K562 (cell line): ENCODE results near the gene PI4K2A. TPM values are rescaled to one million over a fixed set of nuclear protein-coding genes. Genes with fewer than 3 reads are reported as not detected.

Experiments
- ATAC-seq: fragments of 200-7000 bp; cut with Tn5 transposase; 3 replicates; pipeline ENCODE4 v1.9.1; 2020; ENCODE audit warnings: moderate library complexity
- BruUV-seq: library from RNA; stranded (reverse); fragments of 400-500 nt; replicated peaks from 2 replicates; lab custom pipeline; 2021; lab: Mats Ljungman, UMichigan
- CTCF ChIA-PET: fragments of 300-600 bp; formaldehyde crosslinking; extraction: SDS; loops from one replicate; lab custom pipeline; 2021; ENCODE audit warnings: low intra/inter-chr PET ratio; lab: Yijun Ruan, JAX
- POLR2A ChIA-PET: fragments of 300-600, 350-650 bp; sonication (Branson Sonifier 250); formaldehyde crosslinking; extraction: SDS; loops from one replicate; lab custom pipeline; 2021; ENCODE audit warnings: antibody characterized with exemption, inconsistent platforms; lab: Yijun Ruan, JAX
- DNase-seq, 4 experiments: peaks; one replicate each; pipeline versions ENCODE4 v3.0.0 to v3.0.0-alpha.2; 2011 to 2018; ENCODE audit warnings: low spot score in 3 of 4, mixed read lengths in 3 of 4; ENCODE audit errors: extremely low read depth in 1 of 4
- FAIRE-seq: peaks from 2 replicates; lab custom pipeline; 2011; peaks lifted over from hg19 to GRCh38; lab: Jason Lieb, UNC
- H2AFZ ChIP-seq: 2 replicates; pipeline ENCODE4 v1.6.0; 2011; ENCODE audit warnings: low read depth, low read length, control low read depth, inconsistent platforms
- H3K27ac ChIP-seq: fragments of 200-600 bp; 3 replicates; pipeline ENCODE4 v1.8.0; 2011; ENCODE audit warnings: low read depth, mild to moderate bottlenecking, control low read depth, inconsistent platforms, low read length, moderate library complexity, mixed read lengths; ENCODE audit errors: extremely low read depth
- H3K27me3 ChIP-seq, 2 experiments: fragments of 300-600 bp in 1 of 2; 2 replicates in 1 of 2; 3 replicates in 1 of 2; pipeline versions ENCODE4 v1.6.0 to v1.8.0; 2011; ENCODE audit warnings: inconsistent platforms in 2 of 2, low read length in 2 of 2, mild to moderate bottlenecking in 1 of 2, mixed read lengths in 1 of 2, moderate library complexity in 1 of 2; ENCODE audit not compliant: control insufficient read depth in 2 of 2, insufficient read depth in 2 of 2
- H3K36me3 ChIP-seq: fragments of 300-600 bp; 3 replicates; pipeline ENCODE4 v1.8.0; 2011; ENCODE audit warnings: mild to moderate bottlenecking, low read length, inconsistent platforms; ENCODE audit not compliant: control insufficient read depth, insufficient read depth
- H3K4me1 ChIP-seq, 2 experiments: fragments of 200-600 bp in 1 of 2; replicated peaks in 1 of 2; 2 replicates in 1 of 2; 3 replicates in 1 of 2; pipeline versions ENCODE4 v1.5.1 to v1.8.0; 2011; ENCODE audit warnings: inconsistent platforms in 2 of 2, low read length in 2 of 2, mild to moderate bottlenecking in 1 of 2, mixed read lengths in 1 of 2, moderate library complexity in 1 of 2; ENCODE audit not compliant: control insufficient read depth in 2 of 2, insufficient read depth in 2 of 2
- H3K4me2 ChIP-seq: 2 replicates; pipeline ENCODE4 v1.6.1; 2011; ENCODE audit warnings: low read length, control low read depth, inconsistent platforms, mixed read lengths; ENCODE audit not compliant: insufficient read depth
- H3K4me3 ChIP-seq: fragments of 200-600 bp; sonication (generic), shearing (Covaris generic); 2 replicates; pipeline ENCODE4 v1.5.1; 2016; ENCODE audit warnings: control low read depth, inconsistent platforms
- H3K79me2 ChIP-seq: fragments of 200-600 bp; 3 replicates; pipeline ENCODE4 v1.8.0; 2011; ENCODE audit warnings: low read length, inconsistent platforms; ENCODE audit not compliant: control insufficient read depth, insufficient read depth
- H3K9ac ChIP-seq, 2 experiments: 2 replicates each; pipeline versions ENCODE4 v1.6.0 to v1.6.1; 2011; ENCODE audit warnings: low read depth in 2 of 2, low read length in 2 of 2, control low read depth in 1 of 2, inconsistent platforms in 1 of 2, mild to moderate bottlenecking in 1 of 2, mixed read lengths in 1 of 2; ENCODE audit not compliant: insufficient read depth in 1 of 2
- H3K9me1 ChIP-seq: one replicate; pipeline ENCODE4 v1.6.0; 2011; ENCODE audit warnings: inconsistent platforms, mild to moderate bottlenecking, low read length, moderate library complexity; ENCODE audit not compliant: control insufficient read depth, insufficient read depth
- H3K9me3 ChIP-seq: replicated peaks from 2 replicates; pipeline ENCODE4 v1.5.1; 2011; ENCODE audit warnings: low read depth, low read length, inconsistent platforms; ENCODE audit not compliant: control insufficient read depth, insufficient read depth
- H4K20me1 ChIP-seq: replicated peaks from 2 replicates; pipeline ENCODE4 v1.6.1; 2011; ENCODE audit warnings: low read length, inconsistent platforms, mixed read lengths; ENCODE audit not compliant: control insufficient read depth, insufficient read depth
- ARID2 ChIP-seq: fragments of 450-650 bp; IDR thresholded peaks from 2 replicates; pipeline ENCODE4 v1.6.1; 2017; ENCODE audit warnings: antibody characterized with exemption, mild to moderate bottlenecking
- GATAD2A ChIP-seq: fragments of 450-650 bp; IDR thresholded peaks from 2 replicates; pipeline ENCODE4 v1.6.1; 2017
- KLF6 ChIP-seq: fragments of 250-450 bp; sonication (Bioruptor Pico); IDR thresholded peaks from 2 replicates; pipeline ENCODE4 v1.4.0; 2020; ENCODE audit warnings: mild to moderate bottlenecking, moderate library complexity, borderline replicate concordance
- MCM7 ChIP-seq, 2 experiments: fragments of 450-650 bp; IDR thresholded peaks; 2 replicates each; pipeline ENCODE4 v1.6.1; 2016 to 2018
- RBM22 ChIP-seq: fragments of 200-400 bp; formaldehyde crosslinking; IDR thresholded peaks from 2 replicates; pipeline ENCODE4 v1.6.1; 2018; ENCODE audit warnings: low read length, low read depth; ENCODE audit not compliant: poor library complexity, severe bottlenecking
- RBM39 ChIP-seq: fragments of 200-400 bp; formaldehyde crosslinking; optimal IDR thresholded peaks from 2 replicates; pipeline ENCODE3; 2018; ENCODE audit warnings: low read depth, low read length
- SOX6 ChIP-seq: fragments of 450-650 bp; IDR thresholded peaks from 2 replicates; pipeline ENCODE4 v1.6.1; 2014; ENCODE audit warnings: mild to moderate bottlenecking
- WHSC1 ChIP-seq: IDR thresholded peaks from one replicate; pipeline ENCODE4 v1.6.1; 2012; ENCODE audit warnings: low read length, control low read depth, inconsistent platforms
- WGBS: fragments of 100-300 bp; shearing (Covaris generic); methylation state at CpG from one replicate; pipeline ENCODE4 v1.1.6; 2016; ENCODE audit warnings: low coverage, mixed read lengths; ENCODE audit not compliant: insufficient coverage; ENCODE audit errors: missing lambda C conversion rate; 5-methylcytosine and 5-hydroxymethylcytosine counted together
- in situ Hi-C: fragments of 300-500 bp; cut with MboI; formaldehyde crosslinking; loops from 4 replicates; pipeline ENCODE4 v1.15.0; 2018; ENCODE audit warnings: inconsistent platforms, mixed read lengths
- intact Hi-C: fragments of 100-400 bp; cut with micrococcal nuclease; formaldehyde crosslinking; loops from 2 replicates; pipeline ENCODE4 v1.14.2; 2022
- polyA plus RNA-seq, 8 experiments: library from polyadenylated mRNA; depleted of rRNA in 4 of 8; stranded (reverse) in 5 of 8; unstranded in 3 of 8; fragments of >200 nt; fragmentation: Nextera tagmentation in 2 of 8; fragmentation: Illumina TruSeq in 1 of 8; extraction: Ambion mirVana in 2 of 8; extraction: Trizol in 1 of 8; gene quantifications; 2 replicates each; pipeline versions ENCODE4 v1.2.1 to v1.2.3, GENCODE V29; 2011 to 2014; ENCODE audit warnings: inconsistent platforms in 1 of 8, missing spikeins in 1 of 8
- total RNA-seq, 7 experiments: library from RNA; depleted of rRNA in 6 of 7; stranded (reverse); fragments of >200 nt in 6 of 7; fragmentation: Illumina TruSeq in 2 of 7; extraction: Trizol in 2 of 7; gene quantifications; 2 replicates each; pipeline versions ENCODE4 v1.2.1 to v1.2.3, GENCODE V29; 2011 to 2021; ENCODE audit warnings: low replicate concordance in 1 of 7
- TF ChIP-seq, protein P1 (sequence below): fragments of 250-450 bp; sonication (Bioruptor Pico); IDR thresholded peaks from 2 replicates; pipeline ENCODE4 v1.5.1; 2021; ENCODE audit warnings: mild to moderate bottlenecking
- TF ChIP-seq, protein P2 (sequence below): fragments of 450-650 bp; IDR thresholded peaks from 2 replicates; pipeline ENCODE4 v1.6.1; 2016; ENCODE audit warnings: missing biosample characterization, missing genetic modification characterization
- TF ChIP-seq, protein P3 (sequence below): fragments of 450-650 bp; IDR thresholded peaks from 2 replicates; pipeline ENCODE4 v1.6.1; 2014; ENCODE audit warnings: low read depth, mild to moderate bottlenecking, moderate library complexity, borderline replicate concordance
- TF ChIP-seq, protein P4 (sequence below): fragments of 450-650 bp; IDR thresholded peaks from 2 replicates; pipeline ENCODE4 v1.6.1; 2016; ENCODE audit warnings: low read depth

The PI4K2A gene
- total and polyA plus RNA-seq, 9 of the 15 experiments (the other 6 are each of a cell fraction or from before 2014, with no cell fraction given), result 4.4 to 28.4 (median 16.5) TPM

DNA sequence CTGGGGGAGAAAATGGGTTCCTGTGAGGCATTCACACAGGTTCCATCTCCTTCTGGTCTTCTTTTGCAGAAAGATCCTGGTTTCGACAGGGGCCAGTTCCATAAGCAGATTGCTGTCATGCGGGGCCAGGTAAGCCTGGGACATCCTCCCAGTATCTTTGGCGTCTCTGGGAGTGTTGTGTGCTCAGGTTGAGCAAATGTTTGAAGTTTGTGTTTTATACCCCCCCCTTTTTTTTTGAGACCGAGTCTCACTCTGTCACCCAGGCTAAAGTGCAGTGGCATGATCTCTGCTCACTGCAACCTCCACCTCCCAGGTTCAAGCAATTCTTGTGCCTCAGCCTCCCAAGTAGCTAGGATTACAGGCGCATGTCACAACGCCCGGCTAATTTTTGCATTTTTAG, 26.5 kb downstream of the PI4K2A start:
- intact Hi-C loops (no loop called here), in situ Hi-C loops (no loop called here)
- H4K20me1 ChIP-seq, result 0 out of 2 replicates have a peak, but pooled peaks cover 3% of the 10 kb centered on the region
- no peak overlapping the region for H2AFZ ChIP-seq
- DNase-seq (no peak), ATAC-seq (no peak), FAIRE-seq (no peak)
- no peaks in the 10 kb centered on the region for H3K79me2 ChIP-seq
- ChIA-PET CTCF (no interaction called here), POLR2A (interaction anchor here (0.9 kb wide), 1 partner anchor 26 kb away, joined by 3 read pairs; no protein-coding TSS in a partner anchor)
- no TSS peak for BruUV-seq
- peaks cover 30 to 42% of the 10 kb centered on the region in 2 experiments for H3K4me1 ChIP-seq
- no peaks in the 10 kb centered on the region for H3K9me3 ChIP-seq
- H3K4me3 ChIP-seq, result no peak overlapping the region
- no peak overlapping the region for H3K4me2 ChIP-seq
- no peaks in the 10 kb centered on the region for H3K27me3 ChIP-seq
- H3K9ac ChIP-seq, result no peak overlapping the region
- no peaks in the 10 kb centered on the region for H3K9me1 ChIP-seq
- no peak overlapping the region for H3K27ac ChIP-seq
- H3K36me3 ChIP-seq, result peaks cover 57% of the 10 kb centered on the region
- 91% methylated on average over 4 of the region's 7 CpGs for WGBS
- TF ChIP-seq ARID2, result no peak
- TF ChIP-seq RBM39, result no peak
- TF ChIP-seq, protein P1, sequence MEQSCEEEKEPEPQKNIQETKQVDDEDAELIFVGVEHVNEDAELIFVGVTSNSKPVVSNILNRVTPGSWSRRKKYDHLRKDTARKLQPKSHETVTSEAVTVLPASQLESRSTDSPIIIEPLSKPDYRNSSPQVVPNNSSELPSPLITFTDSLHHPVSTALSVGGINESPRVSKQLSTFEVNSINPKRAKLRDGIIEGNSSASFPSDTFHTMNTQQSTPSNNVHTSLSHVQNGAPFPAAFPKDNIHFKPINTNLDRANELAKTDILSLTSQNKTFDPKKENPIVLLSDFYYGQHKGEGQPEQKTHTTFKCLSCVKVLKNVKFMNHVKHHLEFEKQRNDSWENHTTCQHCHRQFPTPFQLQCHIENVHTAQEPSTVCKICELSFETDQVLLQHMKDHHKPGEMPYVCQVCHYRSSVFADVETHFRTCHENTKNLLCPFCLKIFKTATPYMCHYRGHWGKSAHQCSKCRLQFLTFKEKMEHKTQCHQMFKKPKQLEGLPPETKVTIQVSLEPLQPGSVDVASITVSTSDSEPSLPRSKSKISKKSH (CRISPR knock-in tag), result no peak
- TF ChIP-seq, protein P2, sequence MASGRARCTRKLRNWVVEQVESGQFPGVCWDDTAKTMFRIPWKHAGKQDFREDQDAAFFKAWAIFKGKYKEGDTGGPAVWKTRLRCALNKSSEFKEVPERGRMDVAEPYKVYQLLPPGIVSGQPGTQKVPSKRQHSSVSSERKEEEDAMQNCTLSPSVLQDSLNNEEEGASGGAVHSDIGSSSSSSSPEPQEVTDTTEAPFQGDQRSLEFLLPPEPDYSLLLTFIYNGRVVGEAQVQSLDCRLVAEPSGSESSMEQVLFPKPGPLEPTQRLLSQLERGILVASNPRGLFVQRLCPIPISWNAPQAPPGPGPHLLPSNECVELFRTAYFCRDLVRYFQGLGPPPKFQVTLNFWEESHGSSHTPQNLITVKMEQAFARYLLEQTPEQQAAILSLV (tag), result no peak
- TF ChIP-seq, protein P3, sequence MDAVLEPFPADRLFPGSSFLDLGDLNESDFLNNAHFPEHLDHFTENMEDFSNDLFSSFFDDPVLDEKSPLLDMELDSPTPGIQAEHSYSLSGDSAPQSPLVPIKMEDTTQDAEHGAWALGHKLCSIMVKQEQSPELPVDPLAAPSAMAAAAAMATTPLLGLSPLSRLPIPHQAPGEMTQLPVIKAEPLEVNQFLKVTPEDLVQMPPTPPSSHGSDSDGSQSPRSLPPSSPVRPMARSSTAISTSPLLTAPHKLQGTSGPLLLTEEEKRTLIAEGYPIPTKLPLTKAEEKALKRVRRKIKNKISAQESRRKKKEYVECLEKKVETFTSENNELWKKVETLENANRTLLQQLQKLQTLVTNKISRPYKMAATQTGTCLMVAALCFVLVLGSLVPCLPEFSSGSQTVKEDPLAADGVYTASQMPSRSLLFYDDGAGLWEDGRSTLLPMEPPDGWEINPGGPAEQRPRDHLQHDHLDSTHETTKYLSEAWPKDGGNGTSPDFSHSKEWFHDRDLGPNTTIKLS, result no peak
- TF ChIP-seq SOX6, result no peak
- TF ChIP-seq MCM7 (IDR thresholded peaks at IDR 0.05), result no peak
- TF ChIP-seq, protein P4, sequence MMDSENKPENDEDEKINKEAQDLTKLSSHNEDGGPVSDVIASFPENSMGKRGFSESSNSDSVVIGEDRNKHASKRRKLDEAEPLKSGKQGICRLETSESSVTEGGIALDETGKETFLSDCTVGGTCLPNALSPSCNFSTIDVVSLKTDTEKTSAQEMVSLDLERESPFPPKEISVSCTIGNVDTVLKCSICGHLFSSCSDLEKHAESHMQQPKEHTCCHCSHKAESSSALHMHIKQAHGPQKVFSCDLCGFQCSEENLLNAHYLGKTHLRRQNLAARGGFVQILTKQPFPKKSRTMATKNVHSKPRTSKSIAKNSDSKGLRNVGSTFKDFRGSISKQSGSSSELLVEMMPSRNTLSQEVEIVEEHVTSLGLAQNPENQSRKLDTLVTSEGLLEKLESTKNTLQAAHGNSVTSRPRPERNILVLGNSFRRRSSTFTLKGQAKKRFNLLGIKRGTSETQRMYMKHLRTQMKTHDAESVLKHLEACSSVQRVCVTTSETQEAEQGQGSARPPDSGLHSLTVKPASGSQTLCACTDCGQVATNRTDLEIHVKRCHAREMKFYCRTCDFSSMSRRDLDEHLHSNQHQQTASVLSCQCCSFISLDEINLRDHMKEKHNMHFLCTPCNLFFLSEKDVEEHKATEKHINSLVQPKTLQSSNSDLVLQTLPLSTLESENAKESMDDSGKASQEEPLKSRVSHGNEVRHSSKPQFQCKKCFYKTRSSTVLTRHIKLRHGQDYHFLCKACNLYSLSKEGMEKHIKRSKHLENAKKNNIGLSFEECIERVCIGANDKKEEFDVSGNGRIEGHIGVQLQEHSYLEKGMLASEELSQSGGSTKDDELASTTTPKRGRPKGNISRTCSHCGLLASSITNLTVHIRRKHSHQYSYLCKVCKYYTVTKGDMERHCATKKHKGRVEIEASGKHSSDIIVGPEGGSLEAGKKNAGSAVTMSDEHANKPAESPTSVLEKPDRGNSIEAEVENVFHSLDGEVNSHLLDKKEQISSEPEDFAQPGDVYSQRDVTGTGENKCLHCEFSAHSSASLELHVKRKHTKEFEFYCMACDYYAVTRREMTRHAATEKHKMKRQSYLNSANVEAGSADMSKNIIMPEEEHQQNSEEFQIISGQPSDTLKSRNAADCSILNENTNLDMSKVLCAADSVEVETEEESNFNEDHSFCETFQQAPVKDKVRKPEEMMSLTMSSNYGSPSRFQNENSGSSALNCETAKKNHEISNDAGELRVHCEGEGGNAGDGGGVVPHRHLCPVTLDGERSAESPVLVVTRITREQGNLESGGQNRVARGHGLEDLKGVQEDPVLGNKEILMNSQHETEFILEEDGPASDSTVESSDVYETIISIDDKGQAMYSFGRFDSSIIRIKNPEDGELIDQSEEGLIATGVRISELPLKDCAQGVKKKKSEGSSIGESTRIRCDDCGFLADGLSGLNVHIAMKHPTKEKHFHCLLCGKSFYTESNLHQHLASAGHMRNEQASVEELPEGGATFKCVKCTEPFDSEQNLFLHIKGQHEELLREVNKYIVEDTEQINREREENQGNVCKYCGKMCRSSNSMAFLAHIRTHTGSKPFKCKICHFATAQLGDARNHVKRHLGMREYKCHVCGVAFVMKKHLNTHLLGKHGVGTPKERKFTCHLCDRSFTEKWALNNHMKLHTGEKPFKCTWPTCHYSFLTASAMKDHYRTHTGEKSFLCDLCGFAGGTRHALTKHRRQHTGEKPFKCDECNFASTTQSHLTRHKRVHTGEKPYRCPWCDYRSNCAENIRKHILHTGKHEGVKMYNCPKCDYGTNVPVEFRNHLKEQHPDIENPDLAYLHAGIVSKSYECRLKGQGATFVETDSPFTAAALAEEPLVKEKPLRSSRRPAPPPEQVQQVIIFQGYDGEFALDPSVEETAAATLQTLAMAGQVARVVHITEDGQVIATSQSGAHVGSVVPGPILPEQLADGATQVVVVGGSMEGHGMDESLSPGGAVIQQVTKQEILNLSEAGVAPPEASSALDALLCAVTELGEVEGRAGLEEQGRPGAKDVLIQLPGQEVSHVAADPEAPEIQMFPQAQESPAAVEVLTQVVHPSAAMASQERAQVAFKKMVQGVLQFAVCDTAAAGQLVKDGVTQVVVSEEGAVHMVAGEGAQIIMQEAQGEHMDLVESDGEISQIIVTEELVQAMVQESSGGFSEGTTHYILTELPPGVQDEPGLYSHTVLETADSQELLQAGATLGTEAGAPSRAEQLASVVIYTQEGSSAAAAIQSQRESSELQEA, result no peak
- no peak for TF ChIP-seq RBM22
- no peak for TF ChIP-seq KLF6
- TF ChIP-seq WHSC1, result no peak
- no peak for TF ChIP-seq GATAD2A
